ENCODE results near the gene ARID5B. TPM values are rescaled to one million over a fixed set of nuclear protein-coding genes. Genes with fewer than 3 reads are reported as not detected.
A peak's percentile ranks its signal among the peaks of the same experiment; 100 is the strongest.

The ARID5B gene
- total and polyA plus RNA-seq, 2 of the 4 experiments (the other 2 are of a cell fraction): 41.0 to 125 TPM

DNA sequence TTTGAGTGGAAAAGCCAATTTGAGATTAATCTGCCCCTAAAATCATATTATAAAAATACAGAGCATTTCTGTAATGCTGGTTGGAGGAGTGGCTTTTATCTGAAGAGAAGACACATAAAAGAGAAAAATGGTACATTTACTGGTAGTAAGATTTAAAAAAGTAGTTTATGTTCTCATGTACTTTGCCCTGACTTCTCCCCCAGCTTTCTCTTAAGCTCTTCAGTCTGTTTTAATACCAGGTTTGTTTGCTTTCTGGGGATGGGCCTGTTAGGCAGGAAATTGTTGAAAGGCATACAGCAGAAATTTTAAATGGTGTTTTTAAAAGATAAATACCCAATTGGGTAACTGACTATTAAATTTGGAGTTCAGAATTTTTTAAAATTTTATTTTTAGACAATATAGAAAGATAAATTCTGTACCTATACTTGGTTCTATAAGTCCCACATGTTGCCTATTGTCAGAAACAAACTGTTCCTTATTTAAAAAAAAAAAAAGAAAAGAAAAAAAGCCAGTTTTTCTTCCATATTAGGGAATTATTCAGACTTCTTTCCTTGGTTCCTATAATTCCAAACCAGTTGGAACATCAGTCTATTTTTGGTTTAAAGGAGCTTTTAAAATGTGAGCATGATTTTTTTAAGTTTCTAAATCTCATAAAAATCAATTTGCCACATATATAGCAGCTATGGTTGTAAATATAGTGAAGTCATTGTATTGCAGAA is 136.6 kb downstream of the ARID5B start:
- dilution Hi-C loops (cut with HindIII; ENCODE audit: low sequenced_read_pairs, unreplicated experiment): no loop called here
- peaks cover 37 to 80% of the 10 kb centered on the region in 2 experiments for H3K79me1 ChIP-seq (ENCODE audit: low read depth in 1 of 2, low read length in 2 of 2)
- H2AFZ ChIP-seq (replicated peaks; ENCODE audit: low read length, poor library complexity): no peak overlapping the region
- DNase-seq: no peak
- H3K9me3 ChIP-seq (ENCODE audit: control insufficient read depth, insufficient read depth, low read length): no peaks in the 10 kb centered on the region
- intact Hi-C loops (cut with micrococcal nuclease): loop anchor here (2.0 kb wide), 1 partner anchor 205 kb away; no protein-coding TSS in a partner anchor
- peak overlapping the region; percentile 62; the same call in 2 of the 3 replicates for H2BK15ac ChIP-seq (ENCODE audit: low read depth, low read length)
- no TSS peak for BruUV-seq (replicated peaks)
- no peak overlapping the region; the same call in 1 of the 2 replicates for H3K56ac ChIP-seq (ENCODE audit: extremely low read depth, insufficient read depth, low read length)
- H2AK5ac ChIP-seq (ENCODE audit: low read depth, low read length): no peak overlapping the region
- H3K9ac ChIP-seq (ENCODE audit: low read depth, low read length): peak overlapping the region; percentile 36; the same call in 1 of the 2 replicates
- H3K4me3 ChIP-seq (ENCODE audit: insufficient read depth, low read depth, low read length): no peak overlapping the region
- peak overlapping the region; percentile 59; the same call in 1 of the 2 replicates for H3K27ac ChIP-seq (ENCODE audit: insufficient read depth, low read length)
- peak overlapping the region; percentile 49 to 78 for H4K8ac ChIP-seq (ENCODE audit: low read depth in 2 of 2, low read length in 2 of 2)
- POLR2A ChIA-PET (ENCODE audit: unreplicated experiment): interaction anchor here (0.7 to 1.8 kb wide), 5 partner anchors 11 to 63 kb away, joined by 3 to 9 read pairs (median 5); no protein-coding TSS in a partner anchor
- H2BK20ac ChIP-seq (ENCODE audit: low read depth, low read length): peak overlapping the region; percentile 96
- peaks cover 27% of the 10 kb centered on the region for H3K9me1 ChIP-seq (ENCODE audit: insufficient read depth, low read length)
- H4K20me1 ChIP-seq (ENCODE audit: insufficient read depth, low read length): no peaks in the 10 kb centered on the region; the same call in 1 of the 2 replicates
- peak overlapping the region; percentile 67 for H3K18ac ChIP-seq (ENCODE audit: low read depth, low read length)
- peaks cover 4% of the 10 kb centered on the region for H3K36me3 ChIP-seq (ENCODE audit: control insufficient read depth, insufficient read depth, low read length)
- H3K23ac ChIP-seq (ENCODE audit: low read depth, low read length): peak overlapping the region; percentile 86; the same call in 1 of the 2 replicates
- H3K14ac ChIP-seq (replicated peaks; ENCODE audit: low read depth, low read length): peak overlapping the region; percentile 89
- H2BK5ac ChIP-seq (ENCODE audit: low read depth, low read length, poor library complexity, severe bottlenecking): peak overlapping the region; percentile 97
- peak overlapping the region; percentile 74; the same call in 1 of the 2 replicates for H4K91ac ChIP-seq (ENCODE audit: insufficient read depth, low read depth, low read length)
- H4K5ac ChIP-seq (ENCODE audit: low read depth, low read length): peak overlapping the region; percentile 65
- H3K4ac ChIP-seq (ENCODE audit: low read depth, low read length): peak overlapping the region; percentile 92; the same call in 1 of the 2 replicates
- in situ Hi-C loops (cut with MboI; ENCODE audit: low sequenced_read_pairs): loop anchor here (25.0 kb wide), 3 partner anchors 549 to 1226 kb away; partner anchors contain the start of genes ADO and EGR2
- H3K4me1 ChIP-seq (ENCODE audit: control insufficient read depth, insufficient read depth, low read length): peaks cover 25% of the 10 kb centered on the region
- CTCF ChIA-PET: interaction anchor here (0.5 to 2.5 kb wide), 11 partner anchors 9 to 1432 kb away, joined by 3 to 10 read pairs (median 3); no protein-coding TSS in a partner anchor
- peak overlapping the region; percentile 19; the same call in 1 of the 2 replicates for H3K4me2 ChIP-seq (ENCODE audit: low read depth, low read length)
- no peak for ATAC-seq (ENCODE audit: low read depth)
- H3K27me3 ChIP-seq (ENCODE audit: control insufficient read depth, insufficient read depth, low read length): no peaks in the 10 kb centered on the region
- H2BK120ac ChIP-seq (ENCODE audit: low read depth, low read length): peak overlapping the region; percentile 96
- no peak overlapping the region for H2AK9ac ChIP-seq (replicated peaks; ENCODE audit: low read depth, low read length, poor library complexity)
- TF ChIP-seq, protein P1, sequence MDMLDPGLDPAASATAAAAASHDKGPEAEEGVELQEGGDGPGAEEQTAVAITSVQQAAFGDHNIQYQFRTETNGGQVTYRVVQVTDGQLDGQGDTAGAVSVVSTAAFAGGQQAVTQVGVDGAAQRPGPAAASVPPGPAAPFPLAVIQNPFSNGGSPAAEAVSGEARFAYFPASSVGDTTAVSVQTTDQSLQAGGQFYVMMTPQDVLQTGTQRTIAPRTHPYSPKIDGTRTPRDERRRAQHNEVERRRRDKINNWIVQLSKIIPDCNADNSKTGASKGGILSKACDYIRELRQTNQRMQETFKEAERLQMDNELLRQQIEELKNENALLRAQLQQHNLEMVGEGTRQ (IDR thresholded peaks at IDR 0.05; ENCODE audit: low read depth, low read length): no peak
- TF ChIP-seq BHLHE40 (IDR thresholded peaks at IDR 0.05; ENCODE audit: low read depth, low read length) (no peak), RAD21 (IDR thresholded peaks at IDR 0.05; ENCODE audit: low read length) (no peak), MAZ (IDR thresholded peaks at IDR 0.05; ENCODE audit: borderline replicate concordance, low read depth, low read length) (no peak), FOS (IDR thresholded peaks at IDR 0.05; ENCODE audit: low read depth, low read length) (no peak), CHD1 (IDR thresholded peaks at IDR 0.05; ENCODE audit: low read depth, low read length) (no peak), SMC3 (IDR thresholded peaks at IDR 0.05; ENCODE audit: low read depth, low read length) (no peak), RCOR1 (IDR thresholded peaks at IDR 0.05; ENCODE audit: insufficient replicate concordance, low read length) (no peak), MXI1 (IDR thresholded peaks at IDR 0.05; ENCODE audit: borderline replicate concordance, low read depth, low read length) (no peak), NFE2L2 (IDR thresholded peaks at IDR 0.05; ENCODE audit: low read depth, low read length) (no peak), POLR2A (IDR thresholded peaks at IDR 0.05; ENCODE audit: low read depth, low read length) (no peak), RFX5 (IDR thresholded peaks at IDR 0.05; ENCODE audit: low read depth, low read length) (no peak)
- TF ChIP-seq, protein P2, sequence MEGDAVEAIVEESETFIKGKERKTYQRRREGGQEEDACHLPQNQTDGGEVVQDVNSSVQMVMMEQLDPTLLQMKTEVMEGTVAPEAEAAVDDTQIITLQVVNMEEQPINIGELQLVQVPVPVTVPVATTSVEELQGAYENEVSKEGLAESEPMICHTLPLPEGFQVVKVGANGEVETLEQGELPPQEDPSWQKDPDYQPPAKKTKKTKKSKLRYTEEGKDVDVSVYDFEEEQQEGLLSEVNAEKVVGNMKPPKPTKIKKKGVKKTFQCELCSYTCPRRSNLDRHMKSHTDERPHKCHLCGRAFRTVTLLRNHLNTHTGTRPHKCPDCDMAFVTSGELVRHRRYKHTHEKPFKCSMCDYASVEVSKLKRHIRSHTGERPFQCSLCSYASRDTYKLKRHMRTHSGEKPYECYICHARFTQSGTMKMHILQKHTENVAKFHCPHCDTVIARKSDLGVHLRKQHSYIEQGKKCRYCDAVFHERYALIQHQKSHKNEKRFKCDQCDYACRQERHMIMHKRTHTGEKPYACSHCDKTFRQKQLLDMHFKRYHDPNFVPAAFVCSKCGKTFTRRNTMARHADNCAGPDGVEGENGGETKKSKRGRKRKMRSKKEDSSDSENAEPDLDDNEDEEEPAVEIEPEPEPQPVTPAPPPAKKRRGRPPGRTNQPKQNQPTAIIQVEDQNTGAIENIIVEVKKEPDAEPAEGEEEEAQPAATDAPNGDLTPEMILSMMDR (conservative IDR thresholded peaks at IDR 0.05; ENCODE audit: low read depth, low read length): no peak
- TF ChIP-seq, protein P3, sequence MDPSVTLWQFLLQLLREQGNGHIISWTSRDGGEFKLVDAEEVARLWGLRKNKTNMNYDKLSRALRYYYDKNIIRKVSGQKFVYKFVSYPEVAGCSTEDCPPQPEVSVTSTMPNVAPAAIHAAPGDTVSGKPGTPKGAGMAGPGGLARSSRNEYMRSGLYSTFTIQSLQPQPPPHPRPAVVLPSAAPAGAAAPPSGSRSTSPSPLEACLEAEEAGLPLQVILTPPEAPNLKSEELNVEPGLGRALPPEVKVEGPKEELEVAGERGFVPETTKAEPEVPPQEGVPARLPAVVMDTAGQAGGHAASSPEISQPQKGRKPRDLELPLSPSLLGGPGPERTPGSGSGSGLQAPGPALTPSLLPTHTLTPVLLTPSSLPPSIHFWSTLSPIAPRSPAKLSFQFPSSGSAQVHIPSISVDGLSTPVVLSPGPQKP (IDR thresholded peaks at IDR 0.05; ENCODE audit: borderline replicate concordance, low read depth, low read length): no peak
